GM19239 (cell line): ENCODE results near the gene OTOS.

ENCODE experiments used
- DNase-seq: peaks from one replicate; pipeline ENCODE4 v3.0.0; 2011; ENCODE audit warnings: low spot score; ENCODE audit not compliant: insufficient read length
- FAIRE-seq: peaks from 2 replicates; lab custom pipeline; 2011; peaks lifted over from hg19 to GRCh38; lab: Jason Lieb, UNC

The OTOS gene

GRCh38 chr2:240168546-240169361 lies 28.3 kb upstream of the OTOS start:
- no peak for DNase-seq
- FAIRE-seq: no peak

- FAIRE-seq (no peak), DNase-seq (no peak)
Measured at GRCh38 chr2:240168041-240168440, 27.6 kb upstream of the OTOS start.

- FAIRE-seq (no peak), DNase-seq (no peak)
Measured at GRCh38 chr2:240167588-240167880, 27.1 kb upstream of the OTOS start.

- no peak for DNase-seq
- FAIRE-seq: no peak
Measured at GRCh38 chr2:240166761-240167587, 26.5 kb upstream of the OTOS start.

GRCh38 chr2:240166191-240166590 lies 25.7 kb upstream of the OTOS start:
- no peak for FAIRE-seq

GRCh38 chr2:240165661-240166060 lies 25.2 kb upstream of the OTOS start:
- FAIRE-seq (no peak), DNase-seq (no peak)

More at GRCh38 chr2:240166191-240166590, 25.7 kb upstream of the OTOS start:
- DNase-seq: no peak

- FAIRE-seq (no peak), DNase-seq (no peak)
Measured at GRCh38 chr2:240165034-240165433, 24.6 kb upstream of the OTOS start.

- no peak for FAIRE-seq
Measured at GRCh38 chr2:240164586-240164985, 24.1 kb upstream of the OTOS start.

GRCh38 chr2:240163844-240164574 lies 23.6 kb upstream of the OTOS start:
- no peak for DNase-seq
- no peak for FAIRE-seq

More at GRCh38 chr2:240164586-240164985, 24.1 kb upstream of the OTOS start:
- DNase-seq: no peak

GRCh38 chr2:240162939-240163714 lies 22.7 kb upstream of the OTOS start:
- no peak for FAIRE-seq
- no peak for DNase-seq

- DNase-seq (no peak), FAIRE-seq (no peak)
Measured at GRCh38 chr2:240162531-240162930, 22.1 kb upstream of the OTOS start.

GRCh38 chr2:240162032-240162431 lies 21.6 kb upstream of the OTOS start:
- DNase-seq (no peak), FAIRE-seq (no peak)

- no peak for DNase-seq
- no peak for FAIRE-seq
Measured at GRCh38 chr2:240161087-240161750, 20.8 kb upstream of the OTOS start.

- no peak for DNase-seq
- no peak for FAIRE-seq
Measured at GRCh38 chr2:240160291-240161086, 20.0 kb upstream of the OTOS start.

GRCh38 chr2:240159251-240159839 lies 18.9 kb upstream of the OTOS start:
- FAIRE-seq: no peak
- no peak for DNase-seq

GRCh38 chr2:240157147-240157470 lies 16.7 kb upstream of the OTOS start:
- FAIRE-seq (no peak), DNase-seq (no peak)

GRCh38 chr2:240156435-240157146 lies 16.1 kb upstream of the OTOS start:
- FAIRE-seq (no peak), DNase-seq (no peak)
